ENCODE measurements around the gene WWC1.
"Not testable (repeated sequence)": the region's sequence is repeated elsewhere in the genome, so short reads cannot be mapped to it uniquely, and the experiment has no call there.

WWC1 gene

DNA sequence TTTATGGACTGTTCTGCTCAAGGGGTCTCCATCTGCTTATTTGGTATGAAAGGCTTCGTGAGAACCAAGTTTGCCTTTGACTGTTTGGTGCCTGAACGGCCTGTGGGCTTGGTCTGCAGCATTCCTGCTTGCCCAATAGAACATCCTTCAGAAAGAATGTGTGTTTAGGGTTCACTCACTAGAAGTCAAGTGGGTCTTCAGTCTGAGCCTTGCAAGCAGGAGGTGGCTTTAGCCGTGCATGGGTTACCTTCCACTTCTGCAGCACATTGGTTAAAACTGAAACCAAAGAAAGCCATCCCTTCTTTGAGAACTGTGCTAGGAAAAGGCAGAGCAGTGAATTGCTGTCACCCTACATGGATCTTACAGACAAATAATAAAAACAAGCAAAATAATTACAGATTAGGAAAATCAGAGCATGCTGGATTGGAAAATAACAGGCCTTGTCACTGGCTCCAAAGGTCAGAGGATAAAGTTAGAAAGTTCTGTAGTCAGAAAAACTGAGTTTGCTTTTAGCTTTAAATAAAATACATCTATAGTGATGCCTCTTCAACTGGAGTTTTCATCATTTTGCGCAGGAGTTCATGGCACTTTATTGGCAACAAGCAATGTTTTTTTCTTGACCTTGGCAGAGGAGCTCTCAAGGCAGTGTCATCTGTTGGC, 16.6 kb downstream of the WWC1 start:
- DNase-seq (ENCODE audit: low read depth in 2 of 2): no peak

DNA sequence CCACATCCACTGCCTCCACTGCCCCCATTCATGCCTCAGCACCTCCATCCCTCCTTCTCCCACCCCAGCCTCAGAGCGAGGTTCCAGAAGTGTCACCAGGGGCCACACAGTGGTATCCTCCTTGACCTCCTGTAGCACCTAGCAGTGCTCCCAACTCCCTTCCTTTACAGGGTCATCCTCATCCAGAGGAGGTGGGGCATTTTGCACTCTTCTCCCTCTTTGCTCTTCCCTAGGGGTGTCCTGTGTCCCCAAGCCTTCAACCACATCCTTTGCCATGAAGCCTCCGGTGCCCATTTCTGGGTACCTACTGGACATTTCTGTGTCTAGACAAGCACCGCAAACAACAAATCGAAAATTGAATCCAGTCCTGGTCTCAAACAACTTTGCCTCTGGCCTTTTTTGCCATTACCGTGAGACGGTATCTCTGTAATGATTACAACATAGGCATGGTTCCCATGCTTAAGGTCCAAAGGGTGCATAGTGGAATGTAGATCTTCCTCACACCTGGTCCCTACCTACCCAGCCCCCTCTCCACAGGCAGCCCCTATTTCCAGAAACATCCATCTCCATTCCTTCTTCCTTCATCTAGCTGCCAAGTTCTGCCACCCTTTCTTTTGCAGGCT, 17.6 kb downstream of the WWC1 start:
- DNase-seq (ENCODE audit: low read depth in 2 of 2): no peak

DNA sequence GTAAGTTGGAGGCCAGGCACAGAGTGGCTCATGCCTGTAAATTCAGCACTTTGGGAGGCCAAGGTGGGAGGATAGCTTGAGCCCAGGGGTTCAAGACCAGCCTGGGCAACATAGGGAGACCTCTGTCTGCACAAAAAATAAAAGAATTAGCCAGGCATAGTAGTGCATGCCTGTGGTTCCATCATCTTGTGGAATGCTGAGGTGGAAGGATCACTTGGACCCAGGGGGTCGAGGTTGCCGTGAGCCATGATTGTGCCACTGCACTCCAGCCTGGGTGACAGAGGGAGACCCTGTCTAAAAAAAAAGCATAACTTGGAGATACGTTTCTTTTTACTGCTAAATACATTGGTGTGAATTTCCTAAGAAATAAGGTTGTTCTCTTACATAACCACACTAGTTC, 19.1 kb downstream of the WWC1 start:
- not testable (repeated sequence) for DNase-seq (ENCODE audit: low read depth in 2 of 2)

DNA sequence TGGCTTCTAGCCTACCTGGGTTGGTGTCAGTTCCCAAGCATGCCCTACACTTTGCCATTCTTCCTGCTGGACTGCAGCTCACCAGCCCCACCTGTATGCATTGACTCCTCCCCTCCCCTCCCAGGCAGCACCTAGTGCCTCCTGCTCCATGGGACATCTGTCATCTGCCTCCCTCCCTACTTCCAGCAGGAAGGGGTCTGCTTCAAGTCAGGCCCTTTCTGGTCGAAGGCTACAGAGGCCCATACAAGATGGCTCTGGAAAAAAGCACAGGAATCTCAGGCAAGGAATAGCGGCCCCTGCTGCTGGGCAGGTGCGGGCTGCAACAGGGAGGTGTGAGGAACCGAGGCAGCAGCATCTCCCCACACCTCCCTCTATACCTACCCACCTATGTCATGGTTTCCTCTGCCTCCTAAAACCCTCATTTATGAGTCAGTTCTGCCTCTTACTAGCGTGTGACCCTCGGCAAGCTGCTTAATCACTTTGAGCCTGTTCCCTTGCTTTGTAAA, 19.7 kb downstream of the WWC1 start:
- DNase-seq (ENCODE audit: low read depth in 2 of 2): no peak

DNA sequence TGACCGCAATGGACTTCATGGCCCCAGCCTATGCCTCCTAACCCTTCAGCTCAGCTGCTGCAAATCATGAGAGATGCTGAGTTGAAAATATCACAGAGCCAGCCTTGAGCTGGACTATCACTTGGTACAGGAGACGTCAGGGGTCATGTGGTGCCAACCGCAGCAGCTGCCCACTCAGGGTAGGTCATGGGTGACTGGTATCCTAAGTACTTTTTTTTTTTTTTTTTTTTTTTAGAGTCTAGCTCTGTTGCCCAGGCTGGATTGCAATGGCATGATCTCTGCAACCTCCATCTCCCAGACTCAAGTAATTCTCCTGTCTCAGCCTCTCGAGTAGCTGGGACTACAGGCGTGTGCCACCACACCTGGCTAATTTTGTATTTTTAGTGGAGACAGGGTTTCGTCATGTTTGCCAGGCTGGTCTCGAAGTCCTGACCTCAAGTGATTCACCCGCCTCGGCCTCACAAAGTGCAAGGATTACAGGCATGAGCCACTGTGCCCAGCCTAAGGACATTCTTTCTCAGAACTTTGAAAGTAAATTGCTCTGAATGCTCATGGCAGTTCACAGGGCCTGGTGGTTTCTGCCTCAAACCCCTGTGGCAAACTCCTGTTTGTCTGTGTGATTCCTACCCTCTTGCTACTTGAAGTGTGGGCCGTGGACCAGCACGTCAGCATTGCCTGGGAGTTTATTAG, 21.3 kb downstream of the WWC1 start:
- DNase-seq (ENCODE audit: low read depth in 2 of 2): no peak

DNA sequence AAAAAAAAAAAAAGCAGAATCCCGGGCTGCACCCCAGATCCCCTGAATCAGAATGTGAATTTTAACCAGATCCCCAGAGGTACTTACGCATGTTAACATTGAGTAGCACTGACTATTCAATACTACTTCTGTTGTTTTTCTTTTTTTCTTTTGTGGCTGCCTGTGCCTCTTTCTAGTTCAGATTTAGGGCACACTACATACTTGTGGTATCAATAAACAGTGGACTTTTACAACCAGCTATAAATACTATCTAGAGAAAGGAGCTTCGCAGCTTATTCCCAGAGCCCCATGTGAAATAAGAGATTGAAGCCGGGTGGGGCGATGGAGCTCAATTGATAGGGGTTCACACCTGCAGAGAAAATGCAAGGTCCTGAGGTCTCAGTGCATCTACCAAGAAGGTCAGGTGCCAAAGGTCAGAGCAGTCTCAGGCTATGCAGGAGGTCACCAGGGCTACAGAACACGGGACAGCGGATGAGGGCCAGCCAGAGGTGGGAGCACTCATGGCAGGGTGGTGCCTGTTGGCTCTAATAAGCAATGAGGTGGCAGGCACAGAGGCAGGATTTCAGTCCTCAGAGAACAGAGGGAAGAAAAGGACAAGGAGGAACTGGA, 22.3 kb downstream of the WWC1 start:
- DNase-seq (ENCODE audit: low read depth in 2 of 2): no peak

DNA sequence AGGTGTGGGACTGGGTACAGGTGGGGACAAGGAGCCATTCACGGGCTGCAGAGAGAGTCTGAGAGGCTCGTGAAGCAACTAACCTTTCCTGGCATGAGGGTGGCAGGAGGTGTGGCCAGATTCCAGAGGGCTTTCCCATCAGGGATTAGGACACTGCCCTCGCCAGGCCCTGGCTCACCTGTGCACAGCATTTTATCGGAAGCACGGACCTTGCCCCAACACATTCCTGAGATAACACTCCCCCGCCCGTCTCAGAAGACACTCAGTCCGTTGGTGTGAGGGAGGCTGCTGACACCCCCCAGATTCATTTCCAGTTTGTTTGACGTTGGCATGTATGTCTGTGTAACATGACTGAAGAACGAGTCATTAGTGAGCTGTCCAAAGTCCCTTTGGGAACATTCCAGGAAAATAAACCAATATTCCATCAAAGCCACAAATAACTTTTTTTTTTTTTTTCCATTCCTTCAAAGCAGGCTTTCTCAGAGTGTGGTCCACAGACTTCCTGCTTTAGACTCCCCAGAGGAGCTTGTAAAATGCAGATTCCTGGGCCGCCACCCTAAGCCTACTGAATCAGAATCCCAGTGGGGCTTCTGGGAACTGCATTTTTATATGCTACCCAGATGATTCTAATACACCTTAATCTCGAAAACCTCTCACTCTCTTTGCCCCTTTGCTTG, 23.4 kb downstream of the WWC1 start:
- DNase-seq (ENCODE audit: low read depth in 2 of 2): no peak

DNA sequence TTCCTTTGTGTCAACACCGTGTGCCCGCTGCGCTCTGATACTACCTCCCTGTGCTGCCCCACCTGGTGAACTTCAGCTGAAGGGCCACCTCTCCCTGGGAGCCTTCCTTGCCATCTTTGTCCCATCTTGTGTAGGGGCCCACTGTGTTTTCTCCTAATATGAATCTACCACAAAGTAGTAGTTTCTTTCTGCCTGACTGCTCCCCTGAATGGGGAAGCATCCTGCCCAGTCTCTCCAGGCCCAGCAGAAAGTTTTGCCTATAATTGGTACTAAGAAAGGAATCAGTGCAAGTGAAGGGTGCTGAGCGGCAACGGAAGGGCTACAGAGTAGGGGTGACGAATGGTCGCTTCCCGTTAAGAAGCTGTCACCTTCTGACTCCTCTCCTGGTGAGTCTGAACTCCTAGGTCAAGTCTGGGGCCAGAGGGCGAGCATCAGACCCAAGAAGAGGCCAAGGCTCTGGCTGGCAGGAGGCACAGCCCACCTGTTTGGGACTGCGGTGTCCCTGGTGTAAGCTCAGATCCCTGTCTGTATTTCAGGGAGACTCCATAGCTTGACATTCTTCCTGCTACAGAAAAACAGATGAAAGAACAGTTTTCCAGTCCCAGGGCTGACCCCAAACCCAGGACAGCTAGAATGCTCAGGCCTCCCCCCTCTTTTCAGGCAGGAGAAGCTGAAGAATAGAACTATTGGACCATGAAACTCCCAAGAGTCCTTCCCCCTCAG, 24.1 kb downstream of the WWC1 start:
- DNase-seq (ENCODE audit: low read depth in 2 of 2): no peak

DNA sequence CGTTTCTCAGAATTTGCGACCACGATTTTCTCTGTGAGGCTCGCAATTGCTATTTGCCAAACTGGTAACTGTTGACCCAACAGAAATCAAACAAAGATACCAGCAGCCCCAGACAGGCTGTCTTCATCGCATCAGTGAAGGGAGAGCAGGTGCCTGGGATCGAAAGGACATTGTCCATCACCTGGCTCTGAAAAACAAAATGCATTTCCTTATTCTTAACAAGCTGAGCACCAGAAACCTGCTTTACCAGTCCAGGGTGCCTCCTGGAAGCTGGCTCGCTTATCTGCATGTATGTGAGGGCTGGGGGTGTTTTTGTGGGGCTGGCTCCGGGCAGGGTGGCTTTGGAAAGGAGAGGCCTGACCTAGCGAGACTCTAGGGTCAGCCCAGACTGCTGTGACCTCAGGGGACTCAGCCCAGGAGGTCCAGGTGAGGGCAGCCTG, 24.7 kb downstream of the WWC1 start:
- no peak for DNase-seq (ENCODE audit: low read depth in 2 of 2)

DNA sequence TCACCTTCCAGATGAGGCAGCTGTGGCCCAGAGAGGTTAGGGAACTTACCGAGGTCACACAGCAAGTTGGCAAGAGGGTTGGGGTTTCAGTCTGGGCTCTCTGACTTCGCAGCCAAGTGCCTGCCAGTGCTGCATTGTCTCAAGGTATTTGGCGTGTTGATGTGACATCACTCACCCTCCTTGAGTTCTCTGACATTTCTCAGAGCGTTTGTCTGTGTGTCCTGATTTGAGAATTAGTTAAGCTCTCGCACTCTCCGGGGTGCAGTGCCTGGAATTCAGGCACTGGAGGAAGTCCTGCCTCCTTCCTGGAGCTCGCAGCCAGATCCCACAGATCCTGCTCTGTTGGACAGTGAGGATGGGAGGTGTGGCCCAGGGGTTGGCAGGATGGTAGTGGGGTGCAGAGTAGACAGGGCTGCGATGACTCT, 25.7 kb downstream of the WWC1 start:
- no peak for DNase-seq (ENCODE audit: low read depth in 2 of 2)

DNA sequence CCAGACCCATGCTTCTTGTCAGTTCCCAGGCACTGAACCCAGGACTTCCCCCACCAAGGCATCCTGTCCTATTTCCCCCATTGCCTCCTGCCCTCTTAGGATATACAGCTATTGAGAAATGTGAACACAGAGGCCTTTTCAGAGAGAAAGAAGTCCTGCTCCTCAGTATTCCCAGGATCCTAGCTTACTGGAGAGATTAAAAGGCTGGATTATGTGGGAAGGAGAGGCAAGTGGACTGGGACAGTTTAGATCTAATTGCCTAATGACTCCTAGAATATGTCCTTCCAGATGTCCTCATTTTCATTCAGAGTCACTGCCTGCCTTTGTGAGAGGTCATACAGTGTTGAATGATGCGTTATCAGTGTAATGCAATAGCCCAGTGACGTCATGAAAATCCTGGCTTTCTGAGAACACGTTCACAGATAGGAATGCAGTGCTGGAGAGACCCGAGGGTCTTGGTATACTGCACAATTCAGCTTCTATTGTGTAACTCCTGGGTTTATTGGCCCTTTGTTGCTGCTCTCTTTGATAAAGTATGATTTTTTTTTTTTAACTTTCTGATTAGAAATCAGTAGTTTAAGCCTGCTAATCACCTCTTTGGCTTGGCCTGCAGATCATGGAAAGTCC, 26.2 kb downstream of the WWC1 start:
- DNase-seq (ENCODE audit: low read depth in 2 of 2): no peak

DNA sequence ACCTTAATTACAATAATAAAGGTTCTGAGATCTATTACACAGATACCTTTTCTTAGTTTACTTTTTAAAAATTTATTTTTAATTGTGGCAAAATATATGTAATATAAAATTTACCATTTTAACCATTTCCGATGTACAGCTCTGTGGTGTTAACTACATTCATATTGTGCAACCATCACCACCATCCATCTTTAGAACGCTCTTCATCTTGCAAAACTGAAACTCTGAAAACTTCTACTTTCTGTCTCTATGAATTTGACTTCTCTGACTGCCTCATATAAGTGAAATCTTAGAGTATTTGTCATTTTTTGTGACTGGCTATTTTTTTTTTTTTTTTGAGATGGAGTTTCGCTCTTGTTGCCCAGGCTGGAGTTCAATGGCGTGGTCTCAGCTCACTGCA, 26.8 kb downstream of the WWC1 start:
- no peak for DNase-seq (ENCODE audit: low read depth in 2 of 2)

DNA sequence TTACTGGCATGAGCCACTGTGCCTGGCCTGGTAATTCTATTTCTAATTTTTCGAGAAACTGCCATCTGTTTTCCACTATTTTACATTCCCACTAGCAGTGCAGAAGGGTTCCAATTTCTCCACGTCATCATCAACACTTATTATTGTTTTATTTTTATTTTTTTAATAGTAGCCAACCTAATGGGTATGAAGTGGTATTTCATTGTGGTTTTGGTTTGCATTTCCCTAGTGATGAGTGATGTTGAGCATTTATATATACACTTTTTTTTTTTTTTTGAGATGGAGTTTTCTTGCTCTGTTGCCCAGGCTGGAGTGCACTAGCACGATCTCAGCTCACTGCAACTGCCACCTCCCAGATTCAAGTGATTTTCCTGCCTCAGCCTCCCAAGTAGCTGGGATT, 28.3 kb downstream of the WWC1 start:
- DNase-seq (ENCODE audit: low read depth in 2 of 2): no peak

DNA sequence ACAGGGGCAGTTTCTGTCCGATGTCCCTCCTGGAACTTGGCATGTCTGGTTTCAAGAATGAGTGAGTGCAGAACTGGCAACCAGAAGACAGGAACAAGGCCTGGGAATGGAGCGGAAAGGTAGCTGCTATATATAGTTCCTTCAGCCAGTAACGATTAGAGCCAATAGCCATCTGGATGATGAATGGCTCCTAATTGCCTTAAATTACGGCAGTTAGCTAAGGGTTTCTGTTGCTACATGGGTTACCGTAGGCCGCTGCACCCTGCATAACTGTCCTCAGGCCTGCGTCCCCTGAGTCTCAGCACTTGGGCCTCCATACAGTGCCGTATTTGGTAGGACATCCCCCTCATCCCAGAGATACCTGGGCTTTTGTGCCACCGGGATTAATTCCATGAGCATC, 29.4 kb downstream of the WWC1 start:
- no peak for DNase-seq (ENCODE audit: low read depth in 2 of 2)

DNA sequence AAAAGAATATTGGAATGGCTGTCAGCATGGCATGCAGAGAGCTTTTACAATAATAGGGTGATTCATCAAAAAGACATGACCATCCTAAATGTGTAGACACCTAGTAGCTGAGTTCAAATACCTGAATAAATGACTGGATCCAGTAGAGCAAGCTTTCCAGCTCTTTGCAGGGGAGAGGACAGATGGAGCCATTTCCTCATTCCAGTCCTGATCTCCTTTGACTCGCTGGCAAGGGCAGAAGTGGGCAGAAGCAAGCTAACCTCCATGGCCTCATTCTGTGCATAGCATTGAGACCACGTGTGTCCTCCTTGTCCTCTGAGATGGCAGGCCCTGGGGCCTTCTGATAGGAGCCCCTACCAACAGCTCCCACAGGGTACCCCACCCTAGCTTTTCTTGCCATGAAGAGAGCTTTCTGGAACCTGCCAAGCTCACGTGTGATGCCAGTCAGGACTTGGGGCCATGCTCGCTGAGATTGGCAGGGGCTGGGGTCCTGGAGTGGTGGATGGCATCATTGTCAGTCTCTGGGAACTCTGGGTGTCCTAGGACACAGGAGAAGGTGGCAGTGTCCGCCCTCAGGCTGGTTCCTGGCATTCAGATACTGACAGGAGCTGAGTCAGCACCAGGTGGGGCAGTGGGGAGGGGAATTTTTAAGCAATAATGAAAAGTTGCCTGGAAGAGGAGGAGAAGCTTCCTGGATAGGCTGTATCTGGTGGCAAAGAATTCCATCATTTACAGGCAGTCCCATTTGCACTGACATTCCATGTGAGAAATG, 33.6 kb downstream of the WWC1 start:
- DNase-seq (ENCODE audit: low read depth in 2 of 2): no peak

DNA sequence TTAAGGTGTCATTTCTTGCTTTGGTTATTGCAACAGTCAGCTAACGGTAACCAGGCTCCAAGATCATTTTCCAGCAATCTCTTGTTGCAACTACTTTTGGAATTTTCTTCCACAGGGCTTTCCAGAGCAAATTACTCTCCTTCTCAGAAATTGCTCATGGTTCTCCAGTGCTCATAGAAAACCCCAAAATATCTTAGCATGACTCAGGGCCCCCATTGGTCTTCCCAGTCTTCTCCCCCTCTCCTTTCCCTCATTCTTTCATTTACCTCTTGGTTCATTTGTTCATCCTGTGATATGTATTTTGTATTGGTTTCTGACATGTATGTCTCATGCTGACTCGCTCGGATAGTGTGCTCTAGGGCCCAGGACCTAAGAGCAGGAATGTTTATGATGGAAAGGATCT, 35.6 kb downstream of the WWC1 start:
- no peak for DNase-seq (ENCODE audit: low read depth in 2 of 2)

DNA sequence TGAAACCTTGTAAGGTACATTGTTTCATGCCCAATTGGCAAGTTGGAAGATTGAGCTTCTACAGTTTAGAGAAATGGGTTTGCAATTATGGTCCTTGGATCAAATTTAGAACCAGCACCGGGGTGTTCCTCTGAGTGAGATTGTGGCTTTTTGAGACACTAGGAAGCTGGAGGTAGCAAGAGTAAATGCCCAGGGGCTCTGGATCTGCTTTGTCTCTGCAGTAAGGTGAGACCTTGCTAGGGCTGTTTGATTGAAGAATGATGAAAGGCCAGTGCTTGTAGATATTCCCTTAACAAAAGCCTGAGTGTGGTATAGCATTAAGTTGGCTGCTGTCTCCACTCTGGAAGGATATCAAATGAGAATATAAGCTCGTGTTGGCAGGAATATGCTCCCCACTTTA, 36.0 kb downstream of the WWC1 start:
- DNase-seq (ENCODE audit: low read depth in 2 of 2): no peak

DNA sequence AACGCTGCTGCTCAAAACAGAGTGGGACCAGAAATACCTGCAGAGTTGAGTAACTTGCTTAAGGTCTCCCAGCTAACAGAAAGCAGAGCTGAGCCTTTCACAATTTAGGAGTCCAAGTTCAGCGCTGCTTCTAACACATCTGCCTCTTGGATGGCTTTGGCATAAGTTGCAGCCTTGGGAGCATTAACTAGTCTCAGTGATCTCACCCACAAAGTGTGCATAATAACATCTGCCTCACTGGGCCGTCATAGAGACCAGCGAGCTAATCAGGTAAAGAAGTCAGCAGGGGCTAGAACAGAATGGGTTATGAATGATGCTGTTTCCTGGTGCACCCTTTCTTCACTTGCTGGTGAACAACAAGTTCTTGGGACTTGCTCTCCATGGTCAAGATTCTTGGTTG, 36.5 kb downstream of the WWC1 start:
- DNase-seq (ENCODE audit: low read depth in 2 of 2): no peak

DNA sequence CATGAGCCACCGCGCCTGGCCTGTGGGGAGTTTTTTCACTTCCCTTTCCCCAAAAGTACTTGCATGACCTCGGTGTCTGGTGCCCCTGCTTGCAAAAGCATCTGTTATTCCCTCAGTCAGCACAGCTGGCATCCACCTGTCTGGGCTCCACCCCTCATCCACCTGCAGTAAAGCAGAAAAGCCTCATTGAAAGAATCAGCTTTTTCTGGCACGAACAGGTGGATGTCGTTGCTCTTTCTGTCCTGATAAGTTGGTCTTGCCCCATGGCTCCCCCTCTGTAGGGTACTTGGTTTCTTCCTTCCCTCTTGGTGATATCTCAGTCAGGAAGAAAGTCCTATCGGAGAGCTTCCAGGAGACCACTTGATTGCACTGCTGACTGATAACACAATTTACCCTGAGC, 37.4 kb downstream of the WWC1 start:
- no peak for DNase-seq (ENCODE audit: low read depth in 2 of 2)

DNA sequence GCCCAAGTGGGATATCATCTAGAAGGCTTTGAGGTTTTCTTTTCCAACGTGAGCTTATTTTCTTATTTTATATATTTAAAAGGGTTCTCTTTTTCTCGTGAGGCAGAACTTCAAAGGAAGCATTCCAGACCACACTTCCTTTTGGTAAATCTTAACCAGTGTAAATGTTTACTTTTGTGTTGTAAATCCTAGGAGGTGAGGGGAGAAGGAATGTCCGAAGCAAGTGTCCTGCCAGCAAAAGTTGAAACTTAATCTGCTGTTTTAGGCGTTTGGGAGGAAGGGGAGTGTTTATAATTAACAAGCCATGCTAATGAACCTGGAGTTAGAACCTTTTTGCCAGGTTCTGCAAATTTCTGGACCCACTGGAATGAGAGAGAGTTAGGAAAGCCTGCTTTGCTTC, 37.9 kb downstream of the WWC1 start:
- no peak for DNase-seq (ENCODE audit: low read depth in 2 of 2)
